Measurements from ENCODE around the gene DIS3L2.
"Not testable (repeated sequence)": the region's sequence is repeated elsewhere in the genome, so short reads cannot be mapped to it uniquely, and the experiment has no call there.

DIS3L2 gene

GRCh38 chr2:232330068-232330999 is 368.8 kb downstream of the DIS3L2 start:
- DNase-seq (ENCODE audit: low spot score) = no peak
- Histone ChIP-seq H3K23ac (ENCODE audit: low read depth, low read length, poor library complexity) (no peak overlapping the region), H3K9me3 (replicated peaks in 1 of 2; ENCODE audit: control insufficient read depth in 2 of 2, insufficient read depth in 1 of 2, low read depth in 1 of 2, low read length in 2 of 2) (no peaks in the 10 kb centered on the region), H3K4me1 (ENCODE audit: control insufficient read depth in 2 of 2, insufficient read depth in 1 of 2, low read depth in 1 of 2, low read length in 2 of 2) (peaks cover 0 to 10% of the 10 kb centered on the region in 2 donors), H2AFZ (ENCODE audit: low read length) (no peak overlapping the region), H2BK15ac (ENCODE audit: low read length) (no peak overlapping the region), H3K27me3 (ENCODE audit: control insufficient read depth in 3 of 3, insufficient read depth in 3 of 3, low read depth in 1 of 3, low read length in 3 of 3) (no peaks in the 10 kb centered on the region), H3K4ac (ENCODE audit: low read length) (no peak overlapping the region), H3K9ac (ENCODE audit: low read depth, low read length, poor library complexity) (no peak overlapping the region), H3K27ac (replicated peaks; ENCODE audit: low read length) (no peak overlapping the region), H3K79me1 (ENCODE audit: low read depth, low read length) (peaks cover 3% of the 10 kb centered on the region), H3K4me3 (ENCODE audit: low read length in 2 of 2) (no peak overlapping the region), H2BK5ac (ENCODE audit: low read length) (peak overlapping the region; percentile 53), H2BK12ac (ENCODE audit: low read length) (no peak overlapping the region), H3K4me2 (ENCODE audit: insufficient read depth, low read length, poor library complexity, severe bottlenecking) (no peak overlapping the region), H4K91ac (ENCODE audit: low read depth, low read length, poor library complexity) (no peak overlapping the region), H2BK120ac (ENCODE audit: low read depth, low read length) (no peak overlapping the region), H3K36me3 (replicated peaks in 1 of 2; ENCODE audit: control insufficient read depth in 2 of 2, insufficient read depth in 2 of 2, low read length in 2 of 2) (no peaks in the 10 kb centered on the region), H3K14ac (ENCODE audit: low read length) (no peak overlapping the region), H4K8ac (ENCODE audit: low read depth, low read length) (no peak overlapping the region), H3K18ac (ENCODE audit: low read length) (peak overlapping the region; percentile 89), H2AK5ac (ENCODE audit: low read depth, low read length) (no peak overlapping the region)
- no CpG with 5 or more reads among the region's 17 CpGs for WGBS, 2 donors (ENCODE audit: extremely low coverage in 2 of 2, insufficient read length in 2 of 2, insufficient replicate concordance in 1 of 2)

DNA sequence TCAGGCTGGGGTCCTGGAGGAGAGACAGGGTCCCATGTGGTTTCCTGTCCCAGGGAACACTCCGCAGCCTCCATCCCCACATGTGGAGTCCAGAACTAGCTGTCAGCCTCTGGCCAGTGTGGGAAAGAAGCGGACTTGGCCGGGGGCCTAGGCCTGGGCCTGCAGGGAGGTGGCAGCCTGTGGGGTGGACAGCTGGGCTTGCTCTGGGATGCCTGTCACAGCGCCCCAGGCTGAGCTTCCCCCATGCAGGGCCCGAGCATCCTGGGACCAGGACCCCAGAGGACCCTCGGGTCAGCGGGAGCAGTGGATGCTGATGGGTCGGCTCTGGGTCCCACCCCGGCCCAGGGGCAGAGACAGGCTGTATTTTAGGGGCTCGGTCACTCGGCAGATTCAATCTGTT is 369.5 kb downstream of the DIS3L2 start:
- not testable (repeated sequence) for H3K4me3 ChIP-seq (ENCODE audit: low read length in 2 of 2); H3K4me1 ChIP-seq (ENCODE audit: control insufficient read depth in 2 of 2, insufficient read depth in 1 of 2, low read depth in 1 of 2, low read length in 2 of 2); H2BK15ac ChIP-seq (ENCODE audit: low read length); H3K36me3 ChIP-seq (replicated peaks in 1 of 2; ENCODE audit: control insufficient read depth in 2 of 2, insufficient read depth in 2 of 2, low read length in 2 of 2); H2BK5ac ChIP-seq (ENCODE audit: low read length); H3K27ac ChIP-seq (replicated peaks; ENCODE audit: low read length); H3K23ac ChIP-seq (ENCODE audit: low read depth, low read length, poor library complexity); H2AK5ac ChIP-seq (ENCODE audit: low read depth, low read length); H2AFZ ChIP-seq (ENCODE audit: low read length); H4K8ac ChIP-seq (ENCODE audit: low read depth, low read length); H3K18ac ChIP-seq (ENCODE audit: low read length); H3K14ac ChIP-seq (ENCODE audit: low read length); H3K4ac ChIP-seq (ENCODE audit: low read length); H2BK12ac ChIP-seq (ENCODE audit: low read length); H2BK120ac ChIP-seq (ENCODE audit: low read depth, low read length); H3K27me3 ChIP-seq (ENCODE audit: control insufficient read depth in 3 of 3, insufficient read depth in 3 of 3, low read depth in 1 of 3, low read length in 3 of 3); H3K4me2 ChIP-seq (ENCODE audit: insufficient read depth, low read length, poor library complexity, severe bottlenecking); H3K79me1 ChIP-seq (ENCODE audit: low read depth, low read length); H3K9ac ChIP-seq (ENCODE audit: low read depth, low read length, poor library complexity); H4K91ac ChIP-seq (ENCODE audit: low read depth, low read length, poor library complexity); DNase-seq (ENCODE audit: low spot score); H3K9me3 ChIP-seq (replicated peaks in 1 of 2; ENCODE audit: control insufficient read depth in 2 of 2, insufficient read depth in 1 of 2, low read depth in 1 of 2, low read length in 2 of 2)
- no CpG with 5 or more reads among the region's 11 CpGs for WGBS, 2 donors (ENCODE audit: extremely low coverage in 2 of 2, insufficient read length in 2 of 2, insufficient replicate concordance in 1 of 2)

DNA sequence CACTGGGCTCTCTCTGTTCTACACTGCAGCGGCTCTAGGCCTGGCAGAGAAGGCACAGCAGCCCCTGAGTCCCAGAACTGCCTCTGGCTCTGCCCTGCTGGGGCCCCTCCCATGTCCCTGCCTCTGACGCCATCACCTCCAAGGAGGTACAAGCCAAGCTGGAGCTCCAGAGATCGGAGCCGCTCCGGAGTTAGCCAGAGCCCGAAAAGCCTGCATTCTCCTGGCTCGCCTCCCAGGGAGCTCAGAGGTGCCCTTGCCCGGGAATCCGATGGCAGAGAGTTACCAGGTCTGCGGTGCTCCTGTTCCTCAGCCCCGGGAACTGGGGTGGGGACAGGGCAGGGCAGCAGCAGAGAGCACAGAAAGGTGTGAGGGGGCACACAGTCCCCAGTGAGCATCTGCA is 370.1 kb downstream of the DIS3L2 start:
- not testable (repeated sequence) for H4K91ac ChIP-seq (ENCODE audit: low read depth, low read length, poor library complexity); H4K8ac ChIP-seq (ENCODE audit: low read depth, low read length); H2BK15ac ChIP-seq (ENCODE audit: low read length); H3K14ac ChIP-seq (ENCODE audit: low read length); H3K4ac ChIP-seq (ENCODE audit: low read length); H3K9ac ChIP-seq (ENCODE audit: low read depth, low read length, poor library complexity); H3K4me3 ChIP-seq (ENCODE audit: low read length in 2 of 2); H3K4me2 ChIP-seq (ENCODE audit: insufficient read depth, low read length, poor library complexity, severe bottlenecking); H3K23ac ChIP-seq (ENCODE audit: low read depth, low read length, poor library complexity); H3K27me3 ChIP-seq (ENCODE audit: control insufficient read depth in 3 of 3, insufficient read depth in 3 of 3, low read depth in 1 of 3, low read length in 3 of 3); H3K4me1 ChIP-seq (ENCODE audit: control insufficient read depth in 2 of 2, insufficient read depth in 1 of 2, low read depth in 1 of 2, low read length in 2 of 2); H3K36me3 ChIP-seq (replicated peaks in 1 of 2; ENCODE audit: control insufficient read depth in 2 of 2, insufficient read depth in 2 of 2, low read length in 2 of 2); DNase-seq (ENCODE audit: low spot score); H3K79me1 ChIP-seq (ENCODE audit: low read depth, low read length); H3K18ac ChIP-seq (ENCODE audit: low read length); H2AK5ac ChIP-seq (ENCODE audit: low read depth, low read length); H3K9me3 ChIP-seq (replicated peaks in 1 of 2; ENCODE audit: control insufficient read depth in 2 of 2, insufficient read depth in 1 of 2, low read depth in 1 of 2, low read length in 2 of 2); H2BK12ac ChIP-seq (ENCODE audit: low read length); H2BK5ac ChIP-seq (ENCODE audit: low read length); H3K27ac ChIP-seq (replicated peaks; ENCODE audit: low read length); H2AFZ ChIP-seq (ENCODE audit: low read length); H2BK120ac ChIP-seq (ENCODE audit: low read depth, low read length)
- WGBS, 2 donors (ENCODE audit: extremely low coverage in 2 of 2, insufficient read length in 2 of 2, insufficient replicate concordance in 1 of 2) = no CpG with 5 or more reads among the region's 11 CpGs

GRCh38 chr2:232332244-232332939 is 370.9 kb downstream of the DIS3L2 start:
- Histone ChIP-seq H3K18ac (ENCODE audit: low read length) (peak overlapping the region; percentile 48), H3K14ac (ENCODE audit: low read length) (peak overlapping the region; percentile 89)
- H3K4me2 ChIP-seq (ENCODE audit: insufficient read depth, low read length, poor library complexity, severe bottlenecking); H3K9me3 ChIP-seq (replicated peaks in 1 of 2; ENCODE audit: control insufficient read depth in 2 of 2, insufficient read depth in 1 of 2, low read depth in 1 of 2, low read length in 2 of 2); H4K8ac ChIP-seq (ENCODE audit: low read depth, low read length); H3K27me3 ChIP-seq (ENCODE audit: control insufficient read depth in 3 of 3, insufficient read depth in 3 of 3, low read depth in 1 of 3, low read length in 3 of 3); H3K27ac ChIP-seq (replicated peaks; ENCODE audit: low read length); H2AK5ac ChIP-seq (ENCODE audit: low read depth, low read length); H3K23ac ChIP-seq (ENCODE audit: low read depth, low read length, poor library complexity); H3K4me1 ChIP-seq (ENCODE audit: control insufficient read depth in 2 of 2, insufficient read depth in 1 of 2, low read depth in 1 of 2, low read length in 2 of 2); H2AFZ ChIP-seq (ENCODE audit: low read length); H4K91ac ChIP-seq (ENCODE audit: low read depth, low read length, poor library complexity); H2BK5ac ChIP-seq (ENCODE audit: low read length); H3K4me3 ChIP-seq (ENCODE audit: low read length in 2 of 2); H3K4ac ChIP-seq (ENCODE audit: low read length); H3K9ac ChIP-seq (ENCODE audit: low read depth, low read length, poor library complexity); H2BK15ac ChIP-seq (ENCODE audit: low read length); H2BK120ac ChIP-seq (ENCODE audit: low read depth, low read length); H3K36me3 ChIP-seq (replicated peaks in 1 of 2; ENCODE audit: control insufficient read depth in 2 of 2, insufficient read depth in 2 of 2, low read length in 2 of 2); DNase-seq (ENCODE audit: low spot score); H2BK12ac ChIP-seq (ENCODE audit: low read length); H3K79me1 ChIP-seq (ENCODE audit: low read depth, low read length): not testable (repeated sequence)
- no CpG with 5 or more reads among the region's 26 CpGs for WGBS, 2 donors (ENCODE audit: extremely low coverage in 2 of 2, insufficient read length in 2 of 2, insufficient replicate concordance in 1 of 2)
